WI38 (cell line): Measurements from ENCODE around the gene YBX1.

Experiments used
- H3K4me3 ChIP-seq: 2 replicates; pipeline ENCODE4 v1.5.1; 2011; ENCODE audit warnings: low read depth, mild to moderate bottlenecking, control low read depth, low read length
- TF ChIP-seq, protein P1 (sequence below): IDR thresholded peaks from 2 replicates; pipeline ENCODE4 v1.5.1; 2012; ENCODE audit warnings: low read depth, mild to moderate bottlenecking, control low read depth, low read length

The YBX1 gene

GRCh38 chr1:42681741-42682483, at the start of gene YBX1:
Gene YBX1, plus strand, starts transcription at chr1:42682418. Its CDS starts 148 bp downstream, at chr1:42682566.
- TF ChIP-seq, protein P1, sequence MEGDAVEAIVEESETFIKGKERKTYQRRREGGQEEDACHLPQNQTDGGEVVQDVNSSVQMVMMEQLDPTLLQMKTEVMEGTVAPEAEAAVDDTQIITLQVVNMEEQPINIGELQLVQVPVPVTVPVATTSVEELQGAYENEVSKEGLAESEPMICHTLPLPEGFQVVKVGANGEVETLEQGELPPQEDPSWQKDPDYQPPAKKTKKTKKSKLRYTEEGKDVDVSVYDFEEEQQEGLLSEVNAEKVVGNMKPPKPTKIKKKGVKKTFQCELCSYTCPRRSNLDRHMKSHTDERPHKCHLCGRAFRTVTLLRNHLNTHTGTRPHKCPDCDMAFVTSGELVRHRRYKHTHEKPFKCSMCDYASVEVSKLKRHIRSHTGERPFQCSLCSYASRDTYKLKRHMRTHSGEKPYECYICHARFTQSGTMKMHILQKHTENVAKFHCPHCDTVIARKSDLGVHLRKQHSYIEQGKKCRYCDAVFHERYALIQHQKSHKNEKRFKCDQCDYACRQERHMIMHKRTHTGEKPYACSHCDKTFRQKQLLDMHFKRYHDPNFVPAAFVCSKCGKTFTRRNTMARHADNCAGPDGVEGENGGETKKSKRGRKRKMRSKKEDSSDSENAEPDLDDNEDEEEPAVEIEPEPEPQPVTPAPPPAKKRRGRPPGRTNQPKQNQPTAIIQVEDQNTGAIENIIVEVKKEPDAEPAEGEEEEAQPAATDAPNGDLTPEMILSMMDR = no peak

DNA sequence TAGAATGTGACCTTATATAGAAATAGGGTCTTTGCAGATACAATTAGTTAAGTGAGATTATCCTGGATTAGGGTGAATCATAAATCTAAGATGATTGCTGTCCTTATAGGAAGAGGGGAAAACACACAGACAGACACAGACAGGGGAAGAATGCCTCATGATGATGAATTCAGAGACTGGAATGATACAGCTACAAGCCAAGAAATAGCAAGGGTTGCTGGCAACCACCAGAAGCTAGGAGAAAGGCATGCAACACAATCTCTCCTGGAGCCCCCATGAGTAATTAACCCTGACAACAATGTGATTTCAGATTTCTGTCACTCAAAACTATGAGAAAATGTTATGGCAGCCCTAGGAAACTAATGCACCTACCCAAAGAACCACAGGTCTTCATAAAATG, 43.1 kb upstream of the YBX1 start:
- TF ChIP-seq, protein P1 = no peak
- H3K4me3 ChIP-seq = no peak overlapping the region

More at GRCh38 chr1:42681741-42682483, at the start of gene YBX1:
- H3K4me3 ChIP-seq = peak within 1 kb of the TSS; percentile 85

DNA sequence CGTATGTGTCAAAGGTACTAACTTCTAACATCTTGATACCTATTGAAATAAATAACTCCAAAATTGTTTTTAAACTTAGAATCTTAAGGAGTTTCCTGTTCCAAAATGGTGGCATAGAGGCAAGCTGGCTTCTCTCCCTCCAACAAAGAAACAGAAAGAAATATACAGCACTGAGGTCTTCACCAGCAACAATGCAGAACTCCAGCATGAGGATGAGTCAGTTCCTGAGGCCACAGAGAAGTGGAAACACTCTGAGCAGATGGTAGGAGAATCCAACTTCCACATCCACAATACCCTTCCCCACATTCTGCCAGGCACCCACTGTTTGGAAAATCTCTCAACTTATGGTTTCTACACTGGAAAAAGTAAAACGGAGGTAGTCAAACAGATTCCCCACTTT, 36.2 kb upstream of the YBX1 start:
- TF ChIP-seq, protein P1 = no peak
- no peak overlapping the region for H3K4me3 ChIP-seq

GRCh38 chr1:42657201-42657600, 25.0 kb upstream of the YBX1 start:
- no peak overlapping the region for H3K4me3 ChIP-seq
- TF ChIP-seq, protein P1 = no peak

GRCh38 chr1:42657981-42658876, 24.0 kb upstream of the YBX1 start, which contains the start of gene PPIH:
Gene PPIH, plus strand, starts transcription at chr1:42658423. Its CDS starts 24 bp downstream, at chr1:42658447.
- peak within 1 kb of the TSS; percentile 80 for H3K4me3 ChIP-seq

GRCh38 chr1:42658877-42659337, 23.3 kb upstream of the YBX1 start:
- peak overlapping the region; percentile 80 for H3K4me3 ChIP-seq
- TF ChIP-seq, protein P1 = no peak

More at GRCh38 chr1:42657981-42658876, 24.0 kb upstream of the YBX1 start, which contains the start of gene PPIH:
- TF ChIP-seq, protein P1 = no peak
